NB4 (cell line): Measurements from ENCODE around the gene RABEP1.

Source experiments
- CTCF ChIP-seq: IDR thresholded peaks from one replicate; pipeline ENCODE4 v1.5.1; 2012; ENCODE audit warnings: low read depth, low read length
- MYC ChIP-seq: IDR thresholded peaks from 2 replicates; pipeline ENCODE4 v1.6.1; 2011; ENCODE audit warnings: low read depth, low read length
- POLR2A ChIP-seq: IDR thresholded peaks from 2 replicates; pipeline ENCODE4 v1.6.1; 2011; ENCODE audit warnings: mild to moderate bottlenecking; ENCODE audit not compliant: insufficient read length; ENCODE audit errors: extremely low read depth
- TF ChIP-seq, protein P1 (sequence below): IDR thresholded peaks from 2 replicates; pipeline ENCODE4 v1.6.1; 2011; ENCODE audit warnings: low read depth, low read length

- TF ChIP-seq POLR2A (no peak), CTCF (no peak), MYC (no peak)
- TF ChIP-seq, protein P1, sequence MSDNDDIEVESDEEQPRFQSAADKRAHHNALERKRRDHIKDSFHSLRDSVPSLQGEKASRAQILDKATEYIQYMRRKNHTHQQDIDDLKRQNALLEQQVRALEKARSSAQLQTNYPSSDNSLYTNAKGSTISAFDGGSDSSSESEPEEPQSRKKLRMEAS: no peak
These were observed 47.9 kb downstream of the RABEP1 start for GRCh38 chr17:5329784-5330557.
